Stimulated activated CD8-positive, alpha-beta memory T cell treated with anti-CD3 and anti-CD28 coated beads, Interleukin-2, amount 100 ng/mL, for 48 hours (primary cell): ENCODE measurements around the gene QRICH1.

Source experiments
- DNase-seq, 2 donors: peaks; one replicate each; pipeline ENCODE4 v3.0.0-alpha.2; 2020; ENCODE audit warnings: low read depth in 2 of 2

The QRICH1 gene

DNA sequence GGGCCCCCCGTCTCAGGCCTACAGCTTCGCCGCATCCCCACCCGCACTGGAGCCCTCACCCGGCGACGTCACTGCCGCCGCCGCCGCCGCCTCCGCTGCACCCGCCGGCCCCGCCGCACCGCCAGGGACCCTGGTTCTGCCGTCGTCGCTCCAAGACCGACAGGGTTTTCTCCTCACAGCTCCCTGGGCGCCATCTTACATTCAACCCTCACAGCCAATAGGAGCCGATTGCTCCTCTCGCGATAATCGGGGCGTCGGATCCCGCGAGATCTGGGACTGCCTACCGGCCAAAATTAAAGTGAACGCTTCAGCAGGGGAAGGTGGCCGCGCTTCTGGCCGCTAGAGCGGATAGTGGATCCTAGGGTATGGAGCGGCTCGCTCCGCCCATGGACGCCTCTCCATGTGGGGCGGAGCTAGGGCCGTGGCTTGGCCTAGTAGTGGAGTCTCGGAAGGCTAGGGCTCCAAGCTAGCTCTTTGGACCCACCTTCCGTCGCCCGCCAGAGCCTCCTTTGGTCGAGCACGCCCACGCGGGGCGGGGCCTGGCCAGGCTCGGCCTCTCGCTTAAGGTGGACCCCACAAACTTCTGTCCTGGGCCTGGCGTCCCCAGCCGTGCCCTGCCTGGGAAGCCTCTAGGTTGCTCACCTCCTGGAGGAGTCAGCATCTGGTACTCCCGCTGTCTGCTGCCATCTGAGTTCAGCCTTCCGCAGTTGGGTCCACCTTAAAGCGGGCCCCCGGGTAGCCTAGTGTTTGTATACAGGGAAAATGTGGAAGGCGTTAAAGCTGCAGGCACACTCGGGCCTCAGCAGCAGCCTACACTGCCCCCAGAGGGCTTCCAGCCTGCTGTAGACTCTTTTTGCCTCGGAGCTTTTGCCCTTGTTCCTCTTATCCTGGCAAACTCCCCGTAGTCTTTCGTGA, at the start of gene QRICH1:
TSS of gene QRICH1 (minus strand) at position 219 of the 915 bp plus-strand sequence. CDS start 17,054 bp downstream, outside the sequence.
- peak; percentile 89 to 93 for DNase-seq

GRCh38 chr3:49140080-49140479, 46.2 kb upstream of the QRICH1 start:
- no peak for DNase-seq

GRCh38 chr3:49135499-49135898, 41.6 kb upstream of the QRICH1 start:
- no peak for DNase-seq

DNA sequence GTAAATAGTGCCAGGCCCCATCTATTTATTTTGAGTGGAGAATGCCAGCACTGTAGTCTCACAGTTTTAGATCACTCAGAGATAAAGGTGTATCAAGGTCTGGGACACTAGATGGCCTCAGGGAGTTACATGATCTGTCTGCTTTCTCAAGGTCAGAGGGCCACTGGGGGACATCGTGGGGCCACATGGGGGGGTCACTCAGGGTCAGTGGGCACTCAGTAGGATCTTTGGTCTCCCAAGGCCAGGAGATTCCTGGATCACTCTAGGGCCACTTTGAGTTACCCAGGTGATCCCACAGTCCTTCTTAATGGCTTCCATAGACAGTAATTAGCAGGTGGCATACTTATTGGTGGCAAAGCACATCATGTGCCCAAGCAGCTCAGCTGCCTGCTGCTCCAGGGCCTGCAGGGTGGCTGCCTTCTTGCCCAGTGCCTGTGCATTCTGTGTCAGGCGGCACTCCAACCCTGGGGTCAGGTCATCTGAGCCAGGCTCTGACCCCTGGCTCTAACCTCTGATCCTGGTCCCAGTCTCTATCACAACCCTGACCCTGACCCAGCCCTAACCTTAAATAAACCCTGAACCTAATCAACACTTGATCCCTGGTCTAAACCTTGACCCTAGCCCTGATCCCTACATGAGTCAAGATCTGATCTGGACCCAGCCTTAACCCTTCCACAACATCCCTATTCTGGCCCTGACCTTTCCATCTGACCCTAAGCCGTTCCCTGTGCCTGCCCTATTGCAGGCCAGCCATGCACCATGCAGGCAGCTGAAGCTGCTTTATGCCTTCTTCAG, 40.8 kb upstream of the QRICH1 start:
- DNase-seq: no peak

GRCh38 chr3:49133226-49133951, 39.5 kb upstream of the QRICH1 start:
- no peak for DNase-seq

GRCh38 chr3:49132437-49133225, 38.8 kb upstream of the QRICH1 start, which contains the start of gene LAMB2:
LAMB2 (minus strand) TSS chr3:49133050; CDS start chr3:49132867, 183 bp downstream.
- DNase-seq: no peak

DNA sequence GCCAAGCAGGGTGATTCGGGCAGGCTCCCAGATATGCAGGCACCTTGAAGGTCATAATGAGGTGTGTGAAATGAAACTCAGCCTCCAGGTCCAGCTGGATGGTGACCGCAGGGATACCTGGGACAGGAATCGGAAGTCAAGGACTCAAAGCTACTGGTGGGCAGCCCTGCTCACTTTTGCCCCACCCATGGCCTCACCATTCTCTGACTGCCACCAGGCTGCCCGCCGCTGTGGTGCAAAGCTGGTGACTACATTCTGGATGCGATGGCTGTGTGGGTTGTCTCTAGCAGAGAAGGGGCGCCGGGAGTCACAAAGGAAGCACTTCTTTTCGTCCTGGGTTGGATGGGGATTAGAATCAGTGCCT, 38.2 kb upstream of the QRICH1 start:
- no peak for DNase-seq

DNA sequence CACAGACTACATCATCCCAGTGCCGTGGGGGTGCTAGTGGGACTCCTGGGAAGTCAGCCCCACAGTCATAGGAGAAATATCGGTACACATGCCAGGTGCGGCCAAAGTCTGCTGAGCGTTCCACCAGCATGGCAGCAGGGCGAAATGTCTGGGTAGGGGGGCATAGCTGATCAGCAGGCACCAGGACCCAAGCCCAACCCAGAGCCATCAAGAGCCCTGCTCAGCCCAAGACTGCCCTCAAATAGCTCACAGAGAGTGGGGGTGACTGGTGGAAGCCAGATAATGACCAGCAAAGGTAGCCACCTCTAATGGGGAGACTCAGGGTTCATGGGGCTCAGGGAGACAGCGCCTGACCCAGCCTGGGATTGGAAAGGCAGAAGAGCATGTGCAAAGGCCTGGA, 37.7 kb upstream of the QRICH1 start:
- DNase-seq: no peak

DNA sequence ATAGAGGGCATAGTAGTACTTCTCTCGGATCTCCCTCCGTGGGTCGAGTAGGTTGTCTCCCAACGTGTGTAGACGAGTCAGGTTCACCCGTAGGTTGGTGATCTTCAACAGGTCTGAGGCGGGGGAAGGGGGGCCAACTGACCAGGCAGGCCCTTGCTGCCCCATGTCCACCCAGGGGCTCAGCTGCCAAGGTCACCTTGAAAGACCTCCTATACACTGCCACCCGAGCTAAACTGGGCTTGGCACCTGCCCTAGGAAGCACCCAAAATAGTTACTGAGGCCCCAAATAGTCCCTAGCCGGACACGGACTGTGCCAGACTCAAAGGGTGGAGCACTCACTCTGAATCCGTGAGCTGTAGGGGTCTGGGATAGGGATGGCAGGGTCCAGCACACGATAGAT, 37.2 kb upstream of the QRICH1 start:
- DNase-seq: no peak

DNA sequence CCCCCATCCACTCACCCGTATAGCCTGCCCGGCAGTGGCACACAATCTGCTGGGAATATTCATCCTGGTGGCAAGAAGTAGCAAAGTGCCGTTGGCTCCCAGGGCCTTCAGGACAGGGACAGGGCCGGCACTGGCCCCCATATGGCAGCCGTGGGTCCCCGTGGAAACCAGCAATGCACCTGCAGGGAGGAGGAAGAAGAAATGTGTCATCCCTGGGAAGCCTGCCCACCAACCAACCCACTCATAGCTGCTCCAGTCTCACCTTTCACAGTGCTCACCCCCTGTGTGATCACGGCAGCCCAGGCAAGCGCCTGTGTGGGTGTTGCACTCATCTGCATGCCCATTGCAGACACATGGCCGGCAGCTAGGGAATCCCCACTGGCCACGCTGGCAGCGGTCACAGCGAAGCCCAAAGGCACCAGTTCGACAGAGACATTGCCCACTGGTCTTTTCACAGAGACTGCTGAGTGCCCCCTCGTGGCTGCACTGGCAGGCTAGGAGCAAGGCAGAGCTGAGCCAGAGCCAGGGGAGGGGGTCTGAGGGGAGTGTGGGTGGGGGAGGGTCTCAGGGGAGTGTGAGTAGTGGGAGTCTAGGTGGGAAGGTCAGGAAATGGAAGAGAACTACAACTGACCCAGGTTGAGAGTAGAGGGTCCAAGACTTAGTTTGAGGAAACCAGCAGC, 31.3 kb upstream of the QRICH1 start:
- DNase-seq: no peak

DNA sequence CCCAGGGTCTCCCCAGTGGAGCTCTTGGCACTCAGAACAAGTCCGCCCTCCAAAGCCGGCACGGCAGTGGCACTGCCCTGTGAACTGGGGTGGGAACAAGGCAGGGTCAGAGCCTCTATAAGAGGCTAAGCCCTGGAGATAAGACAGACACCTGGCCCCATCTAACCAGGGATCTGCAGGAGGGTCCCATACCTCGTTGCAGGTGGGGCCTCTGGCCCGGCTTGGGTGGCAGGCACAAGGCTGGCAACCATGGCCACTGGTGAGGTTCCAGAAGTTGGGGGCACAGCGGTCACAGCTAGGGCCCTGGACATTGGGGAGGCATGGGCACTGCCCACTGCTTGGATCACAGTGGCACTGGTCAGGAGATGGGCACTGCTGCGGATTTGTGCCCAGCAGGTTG, 30.3 kb upstream of the QRICH1 start:
- DNase-seq: no peak

DNA sequence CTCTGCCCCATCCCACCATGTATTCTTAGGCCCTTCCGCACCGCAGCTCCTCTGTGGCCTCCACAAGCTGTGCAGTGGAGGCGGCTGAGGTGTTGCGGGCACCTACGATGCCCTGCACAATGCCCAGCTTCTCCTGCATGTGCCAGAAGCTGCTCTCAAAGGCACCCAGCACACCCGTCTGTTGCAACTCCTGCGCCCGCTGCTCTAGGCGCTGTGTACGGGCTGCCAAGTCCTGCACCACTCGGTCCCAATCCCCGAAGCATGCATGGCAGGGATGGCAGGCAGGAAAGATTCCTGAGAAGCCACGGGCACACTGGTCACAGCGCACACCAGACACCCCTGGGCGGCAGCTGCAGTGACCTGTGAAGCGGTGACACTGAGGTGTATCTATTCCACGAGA, 29.8 kb upstream of the QRICH1 start:
- DNase-seq: no peak

- DNase-seq: no peak
Measured at GRCh38 chr3:49122886-49123545, 29.1 kb upstream of the QRICH1 start.

- no peak for DNase-seq
Measured at GRCh38 chr3:49122451-49122850, 28.6 kb upstream of the QRICH1 start.

DNA sequence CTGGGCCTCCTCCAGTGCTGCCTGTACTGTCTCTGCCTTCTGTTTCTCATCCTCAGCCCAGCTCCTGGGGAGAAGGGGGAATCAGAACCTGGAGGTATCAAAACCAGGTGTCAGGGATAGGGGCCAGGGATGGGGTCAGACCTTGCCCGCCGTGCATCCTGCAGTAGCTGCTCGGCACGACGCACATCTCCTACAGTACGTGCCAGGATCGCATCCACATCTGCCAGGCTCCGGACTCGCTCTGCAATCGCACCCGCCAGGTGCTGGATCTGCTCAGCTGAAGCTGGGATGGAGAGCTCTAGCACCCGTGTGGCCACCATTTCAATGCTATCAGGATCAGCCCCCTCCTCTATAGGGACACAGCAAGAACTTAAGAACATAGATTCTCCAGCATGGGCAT, 28.2 kb upstream of the QRICH1 start:
- DNase-seq: no peak

GRCh38 chr3:49121132-49121736, 27.4 kb upstream of the QRICH1 start:
- no peak for DNase-seq

DNA sequence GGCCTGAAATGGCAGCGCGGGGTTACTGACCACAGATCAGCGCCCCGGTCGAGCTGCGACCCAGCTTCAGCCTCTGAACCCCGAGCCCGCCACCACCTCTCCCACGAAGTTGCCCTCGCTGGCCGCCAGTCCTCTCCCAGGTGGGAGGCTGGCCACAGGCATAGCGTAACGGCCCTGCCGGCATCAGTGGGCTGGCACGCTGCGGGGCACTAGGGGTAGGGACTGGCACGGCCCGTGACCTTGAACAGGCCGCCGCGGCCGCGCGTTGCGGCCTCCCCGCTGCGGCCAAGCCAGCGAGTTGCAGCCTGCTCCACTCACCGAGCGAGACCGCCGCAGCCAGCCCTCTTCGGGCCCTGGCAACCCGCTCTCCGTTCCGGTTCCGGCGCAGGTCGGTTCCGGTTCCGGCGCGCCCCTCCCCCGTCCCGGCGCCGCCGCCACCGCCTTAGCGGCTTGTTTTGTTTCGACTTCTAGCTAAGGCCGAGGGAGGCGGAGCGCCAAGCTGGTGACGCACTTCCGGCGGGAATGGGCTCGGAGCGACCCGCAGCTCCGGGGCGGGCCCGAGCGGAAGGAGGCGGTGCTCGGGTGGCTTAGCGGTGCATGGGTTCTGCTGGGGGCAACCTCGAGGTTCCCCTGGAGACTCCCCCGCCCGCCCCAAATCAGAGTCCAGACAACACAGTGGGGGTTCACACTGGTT, 26.7 kb upstream of the QRICH1 start, which contains the start of gene USP19:
TSS of gene USP19 (minus strand) at position 386 of the 694 bp plus-strand sequence. CDS start 1,678 bp downstream, outside the sequence.
- peak; percentile 91 to 92 for DNase-seq

DNA sequence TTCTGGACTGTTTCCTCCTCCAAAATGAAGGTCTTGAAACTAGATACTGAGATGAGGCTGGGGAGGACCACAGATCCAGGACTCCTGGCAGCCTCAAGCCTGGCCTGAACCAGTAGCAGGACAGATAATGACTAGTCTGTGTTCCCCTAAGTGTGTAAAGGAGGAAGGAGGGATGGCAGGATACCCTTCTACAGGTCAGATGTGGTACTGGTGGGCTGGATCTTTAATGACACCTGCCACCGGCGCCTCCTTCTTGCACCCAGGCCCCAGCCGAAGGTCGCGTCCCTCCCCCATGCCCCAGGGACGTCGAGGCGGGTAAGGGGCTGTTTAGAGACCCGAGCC, 26.2 kb upstream of the QRICH1 start:
- no peak for DNase-seq

DNA sequence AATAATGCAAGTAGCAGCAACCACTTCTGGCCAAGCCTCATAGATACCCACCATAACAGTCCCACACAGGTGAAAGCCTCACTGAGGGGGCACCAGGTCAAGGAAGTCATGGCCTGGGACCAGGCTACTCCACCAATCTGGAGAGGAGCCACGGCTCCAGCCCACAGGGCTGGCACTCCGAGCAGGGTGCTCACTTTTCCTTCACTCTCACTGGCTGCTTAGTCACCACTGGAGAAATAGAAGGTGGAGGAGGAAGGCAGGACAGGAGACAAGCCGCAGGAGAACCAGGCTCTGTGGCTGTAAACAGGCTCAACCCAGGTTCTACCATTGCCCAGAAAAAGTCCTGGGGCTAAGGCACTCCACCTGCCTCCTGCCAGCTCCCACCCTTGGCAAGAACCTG, 25.6 kb upstream of the QRICH1 start:
- no peak for DNase-seq
